Breast epithelium (tissue), 4 donors: ENCODE data around the gene EID2B. TPM values are rescaled to one million over a fixed set of nuclear protein-coding genes. Genes with fewer than 3 reads are reported as not detected.

Experiments used
- DNase-seq, 2 donors: peaks; one replicate each; pipeline ENCODE4 v3.0.0-alpha.2; 2019; ENCODE audit warnings: low spot score in 2 of 2
- H3K27ac ChIP-seq, 2 donors: fragments of 200-600 bp; sonication (generic) in 1 of 2; one replicate each; pipeline ENCODE4 v1.5.1; 2016 to 2019; ENCODE audit warnings: mild to moderate bottlenecking in 1 of 2
- H3K27me3 ChIP-seq, 2 donors: fragments of 200-600 bp; sonication (generic) in 1 of 2; one replicate each; pipeline versions ENCODE4 v1.5.1 to v1.6.0; 2017 to 2019; ENCODE audit warnings: control low read depth in 1 of 2, mild to moderate bottlenecking in 1 of 2
- H3K36me3 ChIP-seq: fragments of 200-600 bp; one replicate; pipeline ENCODE4 v1.5.1; 2019
- H3K4me1 ChIP-seq, 2 donors: fragments of 200-600 bp; sonication (generic); one replicate each; pipeline ENCODE4 v1.5.1; 2016 to 2019; ENCODE audit warnings: control low read depth in 1 of 2
- H3K4me3 ChIP-seq, 3 donors: fragments of 200-600 bp; sonication (generic); 1 replicate in 2 of 3; 2 replicates in 1 of 3; pipeline ENCODE4 v1.5.1; 2016 to 2019; ENCODE audit warnings: mild to moderate bottlenecking in 3 of 3, moderate library complexity in 2 of 3
- H3K9me3 ChIP-seq, 2 donors: fragments of 200-600 bp; sonication (generic) in 1 of 2; one replicate each; pipeline ENCODE4 v1.5.1; 2016 to 2019; ENCODE audit warnings: control low read depth in 1 of 2
- POLR2A ChIP-seq: fragments of 450-650 bp; IDR thresholded peaks from one replicate; pipeline ENCODE4 v1.6.1; 2016; ENCODE audit warnings: antibody characterized with exemption, mild to moderate bottlenecking, moderate library complexity
- POLR2AphosphoS5 ChIP-seq, 3 donors: sonication (generic); formaldehyde crosslinking; IDR thresholded peaks; one replicate each; pipeline ENCODE4 v1.6.1; 2017; ENCODE audit warnings: antibody characterized with exemption in 3 of 3
- intact Hi-C: fragments of 100-400 bp; cut with DNase I; formaldehyde crosslinking; loops from one replicate; pipeline ENCODE4 v1.15.1; 2023; ENCODE audit warnings: low total_unique reads
- total RNA-seq, 3 donors: library from RNA; depleted of rRNA; stranded (reverse); fragments of >200 nt; gene quantifications; one replicate each; pipeline ENCODE4 v1.1.0, GENCODE V29; 2016
- TF ChIP-seq, protein P1 (sequence below), 3 donors: fragments of 450-650 bp; IDR thresholded peaks; one replicate each; pipeline ENCODE4 v1.5.1; 2016 to 2017; ENCODE audit warnings: antibody characterized with exemption in 3 of 3, mild to moderate bottlenecking in 3 of 3, moderate library complexity in 3 of 3

Gene EID2B
- total RNA-seq, 3 donors from 2014 or later: 3.4 to 5.6 (median 4.3) TPM

DNA sequence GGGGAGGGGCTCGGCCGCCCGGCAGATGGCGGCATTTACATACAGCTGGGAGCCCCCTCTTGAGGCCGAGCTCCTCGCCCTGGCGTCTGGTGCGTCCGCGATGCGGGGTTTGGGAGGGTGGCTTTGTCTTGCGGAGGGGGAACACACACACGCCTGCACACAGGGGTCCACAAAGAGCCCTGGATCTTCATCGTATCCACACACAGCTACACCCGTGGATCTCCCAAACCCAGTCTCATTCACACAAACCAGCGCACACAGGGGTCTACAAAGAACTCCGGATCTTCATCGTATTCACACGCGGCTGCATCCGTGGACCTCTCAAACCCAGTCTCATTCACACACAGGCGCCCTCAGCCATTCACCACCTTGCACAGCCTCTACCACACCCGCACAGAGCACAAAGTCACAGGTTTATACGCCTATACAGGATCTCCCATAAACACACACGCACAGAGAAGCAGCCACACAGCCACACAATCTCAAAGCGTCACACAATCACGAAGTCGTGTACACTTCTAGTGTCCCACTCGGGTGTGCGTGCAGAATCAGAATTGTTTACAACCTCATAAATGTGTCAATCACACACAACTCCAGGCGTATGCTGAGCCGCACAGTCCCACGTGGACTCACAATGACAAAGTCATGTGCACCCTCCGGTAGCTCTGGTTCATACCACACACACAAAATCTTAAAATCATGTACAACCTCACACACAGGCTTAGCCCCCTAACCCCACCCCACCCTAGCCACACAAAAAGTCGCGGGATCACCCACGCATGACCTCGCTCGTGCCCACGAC is 34.5 kb downstream of the EID2B start:
- H3K27me3 ChIP-seq: peaks cover 7 to 64% of the 10 kb centered on the region in 2 donors
- intact Hi-C loops: no loop called here
- H3K36me3 ChIP-seq: no peaks in the 10 kb centered on the region
- no peaks in the 10 kb centered on the region for H3K9me3 ChIP-seq
- H3K4me1 ChIP-seq: peaks cover 3 to 11% of the 10 kb centered on the region in 2 donors
- peak overlapping the region in 1 of 3 donors; percentile 38 for H3K4me3 ChIP-seq
- no peak for DNase-seq
- H3K27ac ChIP-seq: no peak overlapping the region
- TF ChIP-seq, protein P1, sequence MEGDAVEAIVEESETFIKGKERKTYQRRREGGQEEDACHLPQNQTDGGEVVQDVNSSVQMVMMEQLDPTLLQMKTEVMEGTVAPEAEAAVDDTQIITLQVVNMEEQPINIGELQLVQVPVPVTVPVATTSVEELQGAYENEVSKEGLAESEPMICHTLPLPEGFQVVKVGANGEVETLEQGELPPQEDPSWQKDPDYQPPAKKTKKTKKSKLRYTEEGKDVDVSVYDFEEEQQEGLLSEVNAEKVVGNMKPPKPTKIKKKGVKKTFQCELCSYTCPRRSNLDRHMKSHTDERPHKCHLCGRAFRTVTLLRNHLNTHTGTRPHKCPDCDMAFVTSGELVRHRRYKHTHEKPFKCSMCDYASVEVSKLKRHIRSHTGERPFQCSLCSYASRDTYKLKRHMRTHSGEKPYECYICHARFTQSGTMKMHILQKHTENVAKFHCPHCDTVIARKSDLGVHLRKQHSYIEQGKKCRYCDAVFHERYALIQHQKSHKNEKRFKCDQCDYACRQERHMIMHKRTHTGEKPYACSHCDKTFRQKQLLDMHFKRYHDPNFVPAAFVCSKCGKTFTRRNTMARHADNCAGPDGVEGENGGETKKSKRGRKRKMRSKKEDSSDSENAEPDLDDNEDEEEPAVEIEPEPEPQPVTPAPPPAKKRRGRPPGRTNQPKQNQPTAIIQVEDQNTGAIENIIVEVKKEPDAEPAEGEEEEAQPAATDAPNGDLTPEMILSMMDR (IDR thresholded peaks at IDR 0.05): no peak
- TF ChIP-seq POLR2A (no peak), POLR2AphosphoS5 (IDR thresholded peaks at IDR 0.05) (no peak)

DNA sequence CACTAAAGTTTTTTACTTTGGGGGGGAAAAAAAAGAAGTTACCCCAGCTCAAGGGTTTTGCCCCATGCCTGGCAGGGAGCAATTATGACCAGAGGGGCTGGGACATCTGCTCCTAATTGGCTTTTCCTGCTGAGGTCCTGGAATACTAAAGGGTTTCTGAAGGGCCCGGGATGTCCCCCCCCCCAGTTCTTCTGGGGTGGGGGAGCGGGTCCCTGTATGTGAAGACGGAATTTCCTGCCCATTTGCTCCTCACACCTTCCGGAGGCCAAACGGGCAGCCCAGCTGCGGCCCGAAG is 35.0 kb downstream of the EID2B start:
- DNase-seq: no peak
- TF ChIP-seq POLR2A (no peak), POLR2AphosphoS5 (IDR thresholded peaks at IDR 0.05) (no peak)
- TF ChIP-seq, protein P1 (IDR thresholded peaks at IDR 0.05): no peak
- H3K9me3 ChIP-seq: no peaks in the 10 kb centered on the region
- intact Hi-C loops: no loop called here
- peaks cover 2 to 11% of the 10 kb centered on the region in 2 donors for H3K4me1 ChIP-seq
- H3K27me3 ChIP-seq: peaks cover 7 to 59% of the 10 kb centered on the region in 2 donors
- peak overlapping the region in 1 of 3 donors; percentile 38 for H3K4me3 ChIP-seq
- H3K36me3 ChIP-seq: no peaks in the 10 kb centered on the region
- H3K27ac ChIP-seq: no peak overlapping the region

DNA sequence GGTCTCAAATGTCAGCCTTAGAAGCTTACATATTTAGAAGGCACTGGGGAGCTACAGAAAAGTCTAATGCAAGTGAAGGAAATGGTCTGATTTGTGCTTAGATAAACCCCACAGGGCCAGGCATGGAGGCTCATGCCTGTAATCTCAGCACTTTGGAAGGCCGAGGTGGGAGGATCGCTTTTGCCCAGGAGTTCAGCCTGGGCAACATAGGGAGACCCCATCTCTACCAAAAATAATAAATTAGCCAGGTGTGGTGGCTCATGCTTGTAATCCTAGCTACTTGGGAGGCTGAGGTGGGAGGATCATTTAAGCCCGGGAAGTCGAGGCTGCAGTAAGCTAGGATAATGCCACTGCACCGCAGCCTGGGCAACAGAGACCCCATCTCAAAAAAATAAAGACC is 36.6 kb downstream of the EID2B start:
- TF ChIP-seq, protein P1 (IDR thresholded peaks at IDR 0.05): no peak
- TF ChIP-seq POLR2AphosphoS5 (IDR thresholded peaks at IDR 0.05): no peak
- no peak for TF ChIP-seq POLR2A
- Histone ChIP-seq H3K9me3 (no peaks in the 10 kb centered on the region), H3K27me3 (peaks cover 7 to 52% of the 10 kb centered on the region in 2 donors), H3K36me3 (no peaks in the 10 kb centered on the region), H3K4me1 (peaks cover 0 to 11% of the 10 kb centered on the region in 2 donors), H3K27ac (no peak overlapping the region), H3K4me3 (no peak overlapping the region)
- intact Hi-C loops: no loop called here
- DNase-seq: no peak

DNA sequence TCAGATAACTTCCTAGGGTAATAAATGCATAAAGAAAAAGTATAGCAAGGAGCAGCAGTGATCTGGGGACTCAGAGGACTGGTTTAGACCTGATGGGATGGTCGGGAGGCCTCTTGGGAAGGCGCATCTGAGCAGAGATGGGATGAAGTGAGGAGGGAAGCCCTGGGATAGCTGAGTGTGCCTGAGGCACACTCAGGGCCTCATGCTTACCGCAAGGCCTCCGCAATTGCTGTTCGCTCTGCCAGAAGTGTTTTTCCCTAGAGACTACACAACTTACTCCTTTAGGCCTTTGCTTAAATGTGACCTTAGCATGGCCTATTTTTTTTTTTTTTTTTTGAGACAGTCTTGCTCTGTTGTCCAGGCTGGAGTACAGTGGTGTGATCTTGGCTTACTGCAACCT is 38.0 kb downstream of the EID2B start:
- Histone ChIP-seq H3K27me3 (peaks cover 7 to 38% of the 10 kb centered on the region in 2 donors), H3K4me3 (no peak overlapping the region), H3K4me1 (peaks cover 0 to 11% of the 10 kb centered on the region in 2 donors), H3K9me3 (no peaks in the 10 kb centered on the region), H3K36me3 (peaks cover 4% of the 10 kb centered on the region), H3K27ac (no peak overlapping the region)
- intact Hi-C loops: no loop called here
- no peak for DNase-seq
- TF ChIP-seq, protein P1 (IDR thresholded peaks at IDR 0.05): no peak
- TF ChIP-seq POLR2AphosphoS5 (IDR thresholded peaks at IDR 0.05) (no peak), POLR2A (no peak)

DNA sequence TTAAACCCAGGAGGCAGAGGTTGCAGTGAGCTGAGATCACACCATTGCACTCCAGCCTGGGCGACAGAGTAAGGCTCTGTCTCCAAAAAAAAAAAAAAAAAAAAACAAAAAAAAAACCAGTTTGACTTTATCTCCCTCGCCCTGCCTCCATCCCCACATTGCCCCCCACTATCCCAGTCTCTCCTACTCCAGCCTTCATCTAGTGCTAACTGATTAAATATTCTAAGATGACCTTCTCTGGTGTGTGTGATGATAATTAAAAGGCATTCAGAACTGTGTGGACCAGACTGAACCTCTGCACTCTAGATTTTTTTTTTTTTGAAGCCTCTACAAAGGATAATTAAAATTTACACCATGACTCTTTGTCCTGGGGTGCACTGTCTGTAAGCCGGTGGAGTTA is 39.9 kb downstream of the EID2B start:
- no peaks in the 10 kb centered on the region for H3K9me3 ChIP-seq
- no peak for TF ChIP-seq POLR2A
- TF ChIP-seq, protein P1 (IDR thresholded peaks at IDR 0.05): no peak
- no peaks in the 10 kb centered on the region for H3K4me1 ChIP-seq
- H3K27me3 ChIP-seq: peaks cover 0 to 20% of the 10 kb centered on the region in 2 donors
- H3K27ac ChIP-seq: no peak overlapping the region
- DNase-seq: no peak
- intact Hi-C loops: no loop called here
- H3K4me3 ChIP-seq: no peak overlapping the region
- H3K36me3 ChIP-seq: peaks cover 19% of the 10 kb centered on the region
